Hematopoietic multipotent progenitor cell treated with erythropoietin and hydrocortisone succinate and interleukin-3 and kit ligand, for 6 days (in vitro differentiated cells): ENCODE measurements around the gene FAM83F.
"Not testable (repeated sequence)": the region's sequence is repeated elsewhere in the genome, so short reads cannot be mapped to it uniquely, and the experiment has no call there.

Source experiments
- DNase-seq: peaks from one replicate; pipeline ENCODE4 v3.0.0-alpha.2; 2015

FAM83F gene

DNA sequence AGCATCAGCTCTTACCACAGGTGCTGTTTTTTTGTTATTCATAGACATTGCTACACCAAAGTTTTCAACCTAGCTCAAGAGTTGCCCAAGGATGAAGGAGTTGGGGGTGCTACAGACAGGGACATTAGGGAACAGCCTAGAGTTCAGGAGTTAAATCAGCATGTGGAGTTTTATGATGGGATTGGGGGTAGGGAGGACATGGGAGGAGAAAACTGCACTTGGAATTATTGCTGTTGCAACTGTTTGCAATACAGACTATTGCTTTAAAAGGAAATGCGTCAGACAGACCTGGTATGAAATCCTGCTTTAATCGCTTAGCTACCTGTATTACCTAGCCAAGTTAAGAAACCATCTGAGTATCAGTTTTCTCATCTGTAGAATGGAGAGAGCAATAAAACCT lies 28.3 kb upstream of the FAM83F start:
- no peak for DNase-seq

DNA sequence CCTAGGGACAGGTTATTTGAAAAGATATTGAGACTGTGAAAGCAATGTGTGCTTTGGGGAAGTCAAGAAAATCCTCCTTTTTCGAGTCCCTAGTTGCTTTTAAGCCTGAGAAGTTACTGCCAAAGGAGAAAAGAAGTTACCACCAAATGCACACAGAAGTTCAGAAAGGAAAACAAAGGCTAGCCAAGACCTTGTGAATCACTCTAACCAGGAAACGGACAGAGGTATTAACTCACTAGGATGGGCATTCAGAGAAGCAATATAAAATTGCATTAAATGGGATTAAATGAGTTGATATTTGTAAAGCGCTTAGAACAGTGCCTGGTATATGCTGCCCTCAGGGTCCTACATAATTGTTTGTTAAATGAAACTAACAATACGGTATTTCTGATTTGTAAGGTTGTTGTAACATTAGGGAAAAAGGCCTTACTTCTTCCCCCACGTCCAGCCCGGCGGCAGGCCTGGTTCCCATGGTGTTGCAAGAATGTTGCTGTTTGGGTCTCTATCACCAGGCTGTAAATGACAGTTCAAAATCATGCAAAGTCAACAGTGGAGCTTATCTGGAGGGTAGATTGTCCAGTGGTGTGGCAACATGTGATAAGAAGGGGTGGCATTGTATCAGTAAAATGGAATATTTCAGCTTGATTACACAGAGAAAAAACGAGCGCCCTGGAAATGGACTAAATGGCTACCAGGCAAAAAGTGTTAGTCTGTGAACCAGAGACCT lies 27.5 kb upstream of the FAM83F start:
- DNase-seq, result peak; percentile 92

- no peak for DNase-seq
Observed at GRCh38 chr22:39967996-39968972, 26.5 kb upstream of the FAM83F start.

GRCh38 chr22:39970742-39971141 lies 24.0 kb upstream of the FAM83F start:
- DNase-seq, result no peak

DNA sequence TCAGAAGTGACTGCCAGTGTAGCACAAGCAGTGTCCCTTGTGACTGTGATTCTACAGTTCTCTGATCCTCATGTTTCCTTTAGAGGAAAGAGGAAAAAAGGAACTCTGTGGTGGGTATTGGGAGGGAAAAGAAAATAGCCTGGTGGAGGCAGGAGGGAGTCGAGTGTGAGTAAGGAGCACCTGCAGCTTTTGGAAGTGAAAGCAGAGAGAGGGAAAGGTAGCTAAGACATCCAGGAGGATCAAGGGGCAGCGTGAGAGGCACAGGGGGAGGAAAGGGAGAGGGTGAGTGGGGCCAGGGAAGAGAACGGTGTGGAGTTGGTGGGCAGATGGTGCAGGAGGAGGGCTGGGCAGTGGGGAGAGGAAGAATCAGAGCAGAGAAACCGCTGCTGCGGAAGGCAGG lies 22.1 kb upstream of the FAM83F start:
- no peak for DNase-seq

DNA sequence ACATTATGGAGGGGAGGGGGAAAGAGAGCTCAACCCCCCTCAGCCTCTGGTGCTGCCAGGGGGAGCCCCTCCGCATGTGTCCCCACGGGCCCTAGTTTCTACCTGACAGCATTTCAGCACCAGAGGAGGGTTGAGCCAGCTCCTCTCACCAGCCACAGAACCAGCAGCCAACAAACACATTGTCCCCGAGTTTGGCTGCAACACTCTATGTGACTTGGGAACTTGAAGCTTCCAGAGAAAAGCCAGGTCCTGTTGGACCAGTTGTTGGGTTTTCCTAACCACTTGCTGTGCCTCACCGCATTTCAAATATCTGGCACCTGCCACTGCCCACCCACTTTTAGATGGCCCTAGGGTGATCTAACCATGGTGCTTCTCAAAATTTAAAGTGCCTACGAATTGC lies 21.1 kb upstream of the FAM83F start:
- DNase-seq, result no peak

DNA sequence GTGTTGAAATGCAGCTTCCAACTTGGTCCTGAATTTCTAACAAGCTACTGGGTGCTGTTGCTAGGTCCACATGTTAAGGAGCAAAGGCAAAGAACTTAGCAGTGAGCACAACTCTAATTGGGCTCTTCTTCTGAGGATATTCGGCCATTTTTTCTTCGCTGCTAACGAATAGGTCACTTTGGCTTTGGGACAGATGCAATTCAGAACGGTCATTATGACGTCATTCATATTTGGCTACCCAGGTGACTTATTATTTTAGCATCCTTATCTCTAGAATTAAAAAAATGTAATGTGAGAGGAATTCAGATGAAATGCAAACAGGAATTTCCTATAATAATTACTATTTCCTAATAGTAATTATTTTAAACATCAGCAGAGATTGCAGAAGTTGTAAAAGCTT lies 20.7 kb upstream of the FAM83F start:
- DNase-seq, result no peak

DNA sequence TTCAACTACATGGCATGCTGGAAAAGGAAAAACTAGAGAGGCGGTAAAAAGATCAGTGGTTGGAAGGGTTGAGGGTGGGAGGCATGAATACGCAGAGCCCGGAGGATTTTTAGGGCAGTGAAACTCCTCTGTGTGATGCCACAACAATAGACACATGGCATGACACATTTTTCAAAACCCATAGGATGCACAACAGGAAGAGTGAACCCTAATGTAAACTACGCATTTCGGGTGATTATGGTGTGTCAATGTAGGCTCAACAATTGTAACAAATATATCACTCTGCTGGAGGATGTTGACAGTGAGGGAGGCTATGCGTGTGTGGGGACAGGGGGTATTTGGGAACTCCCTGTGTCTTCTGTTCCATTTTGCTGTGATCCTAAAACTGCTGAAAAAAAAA lies 15.7 kb upstream of the FAM83F start:
- no peak for DNase-seq

GRCh38 chr22:39979458-39979857 lies 15.3 kb upstream of the FAM83F start:
- DNase-seq, result no peak

DNA sequence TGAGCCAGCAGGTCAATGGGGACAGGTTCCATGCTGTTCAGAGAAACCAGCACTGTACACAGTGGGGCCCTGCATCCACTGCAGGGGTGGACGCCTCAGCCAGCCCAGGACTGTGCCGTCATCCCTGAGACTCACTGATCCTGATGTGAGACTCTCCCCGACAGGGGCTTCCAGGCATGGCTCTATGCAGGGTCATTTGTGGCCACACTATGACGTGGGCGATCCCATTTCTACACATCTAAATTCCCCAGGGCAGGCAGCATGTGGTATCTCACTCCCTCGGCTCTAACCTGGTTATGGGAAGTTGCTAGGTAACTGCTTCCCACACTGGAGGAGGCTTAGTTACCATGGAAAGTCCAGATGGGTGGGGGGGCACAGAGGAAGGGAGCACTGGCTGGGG lies 14.2 kb upstream of the FAM83F start:
- no peak for DNase-seq

GRCh38 chr22:39983346-39983745 lies 11.4 kb upstream of the FAM83F start:
- DNase-seq, result no peak

- no peak for DNase-seq
Observed at GRCh38 chr22:39984006-39984405, 10.7 kb upstream of the FAM83F start.

DNA sequence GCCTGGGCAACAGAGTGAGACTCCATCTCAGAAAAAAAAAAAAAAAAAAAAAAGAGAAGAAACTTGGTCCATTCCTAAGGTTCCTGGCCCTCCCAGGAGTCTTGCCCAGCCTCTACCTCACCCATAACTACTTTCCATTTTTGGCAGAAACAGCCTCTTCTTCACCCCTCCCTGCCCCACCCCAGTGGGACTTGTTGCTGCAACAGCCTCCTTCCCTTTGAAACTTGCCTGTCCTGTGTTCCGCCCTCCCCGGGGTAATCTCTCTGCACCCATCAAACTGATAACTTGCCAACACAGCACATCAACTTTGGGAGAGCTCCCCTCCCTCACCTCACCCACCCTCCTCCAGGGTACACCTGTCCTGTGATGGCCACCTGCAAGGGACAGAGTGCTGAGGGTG lies 10.0 kb upstream of the FAM83F start:
- peak; percentile 62 for DNase-seq

DNA sequence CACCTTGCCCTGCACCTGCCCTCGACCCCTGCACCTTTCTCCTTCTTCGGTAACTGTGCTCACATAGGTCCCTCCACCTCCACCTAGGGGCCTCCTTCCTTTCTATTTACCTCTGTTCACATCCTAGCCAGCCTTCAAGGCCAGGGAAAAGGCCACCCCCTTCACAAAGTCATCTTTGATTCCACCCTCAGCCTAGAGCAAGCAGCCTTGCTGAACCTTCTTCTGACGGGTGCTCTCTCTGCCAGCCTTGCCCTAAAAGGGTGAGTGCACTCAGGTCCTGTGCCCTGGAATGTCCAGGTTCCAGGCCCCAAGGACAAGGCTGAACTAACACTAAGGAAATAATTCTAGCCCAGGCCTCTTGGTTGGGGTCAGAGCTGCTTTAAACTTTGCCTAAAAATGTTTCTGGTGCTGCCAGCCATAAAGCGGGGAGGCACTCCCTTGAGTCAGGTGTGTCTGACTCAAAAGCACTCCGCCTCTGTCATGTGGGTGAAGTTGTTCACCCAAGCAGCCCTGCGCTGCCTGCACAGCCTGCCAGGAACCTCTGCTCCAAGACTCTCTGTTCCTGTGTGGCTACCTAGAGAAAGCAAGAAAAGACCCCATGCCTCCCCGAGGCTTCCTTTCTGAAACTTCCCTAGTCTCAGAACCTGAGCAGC lies 9.2 kb upstream of the FAM83F start:
- no peak for DNase-seq

GRCh38 chr22:39988386-39989114 lies 6.2 kb upstream of the FAM83F start:
- DNase-seq, result no peak

- DNase-seq, result no peak
Observed at GRCh38 chr22:39989633-39990032, 5.1 kb upstream of the FAM83F start.

DNA sequence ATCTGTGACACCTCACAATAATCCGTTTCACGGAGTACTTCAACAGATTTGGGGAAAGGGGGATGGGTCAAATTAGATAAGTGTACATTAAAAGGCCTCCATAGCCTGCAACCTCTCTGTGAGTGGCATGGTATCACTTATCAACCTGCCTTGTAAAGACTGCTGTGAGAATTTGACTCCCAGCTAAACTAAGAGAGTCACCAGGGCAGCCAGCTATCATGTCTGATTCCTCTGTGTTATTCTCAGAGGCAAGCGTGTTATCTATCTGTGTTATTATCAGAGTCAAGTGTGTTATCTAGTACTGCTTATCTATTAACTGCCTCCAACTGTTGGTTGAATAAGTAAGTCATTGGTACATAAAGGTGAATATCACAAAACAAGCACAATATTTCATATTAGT lies 4.1 kb upstream of the FAM83F start:
- DNase-seq, result peak; percentile 69

DNA sequence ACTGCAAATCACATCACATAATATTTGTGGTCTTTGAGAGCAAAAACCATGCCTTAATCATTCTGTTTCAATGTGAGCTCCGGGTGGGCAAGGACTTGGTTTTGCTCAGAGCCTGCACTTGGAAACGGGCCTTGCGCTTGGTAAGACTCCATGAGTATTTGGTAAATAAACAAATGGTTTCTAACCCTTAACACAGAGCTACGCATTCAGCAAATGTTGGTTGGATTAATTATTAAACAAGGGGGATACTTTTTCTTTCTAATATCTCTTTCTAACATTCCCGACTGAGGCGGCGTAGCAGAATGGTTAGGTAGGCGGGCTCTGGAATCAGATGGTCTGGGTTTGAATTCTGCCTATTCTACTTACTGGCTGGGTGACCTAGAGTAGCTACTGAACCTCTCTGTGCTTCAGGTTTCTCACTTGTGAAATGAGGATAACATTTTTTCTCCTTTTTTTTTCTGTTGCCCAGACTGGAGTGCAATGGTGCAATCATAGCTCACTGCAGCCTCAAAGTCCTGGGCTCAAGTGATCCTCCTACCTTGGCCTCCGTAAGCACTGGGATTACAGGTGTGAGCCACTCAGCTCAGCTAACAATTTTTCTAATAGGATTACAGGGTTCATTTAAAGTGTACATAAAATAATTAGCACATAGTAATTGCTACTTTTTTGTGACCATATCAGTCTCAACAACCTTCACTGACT lies 3.4 kb upstream of the FAM83F start:
- no peak for DNase-seq

DNA sequence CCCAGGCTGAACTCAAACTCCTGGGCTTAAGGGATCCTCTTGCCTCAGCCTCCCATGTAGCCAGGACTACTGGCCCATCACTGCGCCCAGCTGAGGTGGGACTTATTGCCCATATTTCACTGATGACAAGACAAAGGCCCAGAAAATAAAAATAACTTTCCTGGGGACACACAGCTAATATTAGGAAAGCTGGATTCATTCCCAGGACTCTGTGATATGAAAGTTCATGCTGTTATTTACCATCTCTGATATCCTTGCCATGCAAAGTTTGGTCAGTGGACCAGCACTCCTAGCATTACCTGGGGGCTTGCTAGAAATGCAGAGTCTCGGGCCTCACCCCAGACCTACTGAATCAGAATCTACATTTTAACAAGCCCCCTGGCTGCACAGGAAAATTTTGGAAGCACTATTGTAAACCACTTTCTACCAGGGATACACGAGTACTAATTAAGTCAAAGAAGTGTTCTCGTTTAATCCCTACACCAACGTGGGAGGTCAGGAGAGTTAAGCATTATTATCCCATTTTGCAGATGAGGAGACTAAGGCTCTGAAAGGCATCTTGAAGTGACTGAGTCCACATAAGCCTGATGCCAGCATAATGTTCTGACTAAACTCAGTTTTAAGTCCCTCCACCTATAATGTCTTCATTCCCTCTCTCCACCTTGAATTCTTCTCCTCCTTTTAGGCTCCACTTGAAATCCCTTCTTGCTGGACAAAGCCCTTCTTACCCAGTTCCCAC lies 2.5 kb upstream of the FAM83F start:
- no peak for DNase-seq

DNA sequence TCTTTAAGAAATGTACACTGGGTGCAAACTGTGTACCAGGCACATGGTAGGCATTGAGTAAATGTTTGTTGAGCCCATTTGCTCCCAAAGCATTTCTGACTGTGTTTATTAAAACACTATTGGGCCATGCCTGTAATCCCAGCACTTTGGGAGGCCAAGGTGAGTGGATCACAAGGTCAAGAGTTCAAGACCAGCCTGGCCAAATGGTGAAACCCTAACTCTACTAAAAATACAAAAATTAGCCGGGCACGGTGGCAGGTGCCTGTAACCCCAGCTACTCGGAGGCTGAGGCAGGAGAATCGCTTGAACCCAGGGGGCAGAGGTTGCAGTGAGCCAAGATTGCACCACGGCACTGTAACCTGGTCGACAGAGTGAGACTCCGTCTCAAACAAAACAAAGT lies 1.9 kb upstream of the FAM83F start:
- DNase-seq, result not testable (repeated sequence)

- DNase-seq, result peak; percentile 96
Observed at GRCh38 chr22:39994041-39994565, 651 bp upstream of the FAM83F start.
